Astrocyte of the cerebellum (primary cell): ENCODE measurements around the gene ENG.

Source experiments
- DNase-seq: peaks from one replicate; pipeline ENCODE4 v3.0.0-alpha.2; 2011; ENCODE audit warnings: low read depth
- H3K4me3 ChIP-seq: 2 replicates; pipeline ENCODE4 v1.5.1; 2011; ENCODE audit warnings: mild to moderate bottlenecking, low read depth, low read length, moderate library complexity
- CTCF ChIP-seq: IDR thresholded peaks from 2 replicates; pipeline ENCODE4 v1.5.1; 2012; ENCODE audit warnings: low read length, low read depth, moderate library complexity, mild to moderate bottlenecking; ENCODE audit errors: missing control alignments
- in situ Hi-C: cut with HindIII; loops from 2 replicates; pipeline ENCODE4 v1.10.0; 2017; ENCODE audit warnings: low sequenced_read_pairs

The ENG gene

GRCh38 chr9:127857278-127857677, 2.8 kb upstream of the ENG start:
- TF ChIP-seq CTCF: no peak
- in situ Hi-C loops: loop anchor here (25.0 kb wide), 1 partner anchor 220 kb away; no protein-coding TSS in a partner anchor
- no peak for DNase-seq
- no peak overlapping the region for H3K4me3 ChIP-seq

- TF ChIP-seq CTCF: no peak
- no peak for DNase-seq
- no peak overlapping the region for H3K4me3 ChIP-seq
- in situ Hi-C loops: loop anchor here (25.0 kb wide), 1 partner anchor 219 kb away; no protein-coding TSS in a partner anchor
These were observed 2.3 kb upstream of the ENG start for GRCh38 chr9:127856729-127857116.

GRCh38 chr9:127856094-127856728, 1.8 kb upstream of the ENG start:
- H3K4me3 ChIP-seq: no peak overlapping the region
- in situ Hi-C loops: loop anchor here (25.0 kb wide), 1 partner anchor 219 kb away; no protein-coding TSS in a partner anchor
- no peak for TF ChIP-seq CTCF
- no peak for DNase-seq

GRCh38 chr9:127855522-127855921, 1.1 kb upstream of the ENG start:
- no peak overlapping the region for H3K4me3 ChIP-seq
- TF ChIP-seq CTCF: no peak
- DNase-seq: no peak
- in situ Hi-C loops: loop anchor here (25.0 kb wide), 1 partner anchor 218 kb away; no protein-coding TSS in a partner anchor

- in situ Hi-C loops: loop anchor here (25.0 kb wide), 1 partner anchor 218 kb away; no protein-coding TSS in a partner anchor
- no peak overlapping the region for H3K4me3 ChIP-seq
- DNase-seq: no peak
- TF ChIP-seq CTCF: no peak
These were observed 502 bp upstream of the ENG start for GRCh38 chr9:127854960-127855359.

- DNase-seq: no peak
- in situ Hi-C loops: loop anchor here (25.0 kb wide), 1 partner anchor 216 kb away; no protein-coding TSS in a partner anchor
- no peak for TF ChIP-seq CTCF
- H3K4me3 ChIP-seq: peak overlapping the region; percentile 44
These were observed 910 bp downstream of the ENG start for GRCh38 chr9:127853312-127854183.
